NCI-H524 (cell line): ENCODE results near the gene SHISA3.
A peak's percentile ranks its signal among the peaks of the same experiment; 100 is the strongest.
"Not testable (repeated sequence)": the region's sequence is repeated elsewhere in the genome, so short reads cannot be mapped to it uniquely, and the experiment has no call there.

Experiments used
- DNase-seq, 2 experiments: peaks; one replicate each; lab custom pipeline; 2025; lab: John Stamatoyannopoulos, UW

The SHISA3 gene

DNA sequence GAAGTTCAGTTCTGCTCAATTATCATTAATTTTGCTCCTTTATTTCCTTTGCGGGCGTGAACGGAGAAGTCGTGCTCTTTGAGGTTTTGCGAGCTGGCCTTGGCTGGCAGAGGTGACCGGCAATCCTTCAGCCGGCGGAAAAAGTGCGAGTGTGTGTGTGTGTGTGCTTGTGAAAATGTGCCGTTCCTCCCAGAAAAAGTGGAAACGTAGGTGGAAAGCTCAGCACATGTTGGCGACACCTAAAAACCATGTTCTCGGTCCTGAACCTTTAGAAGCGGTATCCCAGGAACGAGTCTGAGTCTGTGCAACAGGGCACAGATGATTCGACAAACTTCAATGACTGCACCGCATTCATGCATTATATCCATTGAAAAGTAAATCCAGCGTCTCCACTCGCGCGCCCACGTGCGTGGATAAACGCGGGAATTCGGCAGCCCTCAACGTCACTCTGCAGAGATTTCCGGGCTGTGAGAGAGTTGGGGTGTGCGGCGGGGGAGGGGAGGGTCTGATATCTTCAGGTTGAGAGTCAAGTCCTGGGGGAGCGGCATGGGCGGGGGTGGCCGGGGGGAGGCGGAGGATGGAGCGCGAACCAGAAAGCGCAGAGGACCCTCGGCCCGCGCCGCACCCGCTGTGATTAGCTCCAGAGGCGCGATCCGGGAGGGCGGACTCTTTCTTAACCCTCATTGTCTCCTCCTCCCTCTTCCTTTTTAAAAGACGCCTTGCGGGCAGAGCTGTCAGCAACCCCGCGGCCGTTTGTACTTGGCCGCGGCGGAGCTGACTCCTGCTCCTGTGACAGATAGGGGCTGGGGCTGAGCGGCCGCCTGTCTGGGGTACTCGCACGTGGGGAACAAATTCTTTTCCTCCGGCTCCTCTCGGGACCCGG is at the start of gene SHISA3:
Gene SHISA3, plus strand, starts transcription at position 737 of the 883 bp plus-strand sequence. CDS start 569 bp downstream, outside the sequence.
- DNase-seq, result peak; percentile 30 to 51

- no peak for DNase-seq
These were observed 49.0 kb upstream of the SHISA3 start for GRCh38 chr4:42348247-42348646.

- no peak for DNase-seq
These were observed 48.6 kb upstream of the SHISA3 start for GRCh38 chr4:42348692-42349091.

- no peak for DNase-seq
These were observed 46.6 kb upstream of the SHISA3 start for GRCh38 chr4:42350611-42351182.

DNA sequence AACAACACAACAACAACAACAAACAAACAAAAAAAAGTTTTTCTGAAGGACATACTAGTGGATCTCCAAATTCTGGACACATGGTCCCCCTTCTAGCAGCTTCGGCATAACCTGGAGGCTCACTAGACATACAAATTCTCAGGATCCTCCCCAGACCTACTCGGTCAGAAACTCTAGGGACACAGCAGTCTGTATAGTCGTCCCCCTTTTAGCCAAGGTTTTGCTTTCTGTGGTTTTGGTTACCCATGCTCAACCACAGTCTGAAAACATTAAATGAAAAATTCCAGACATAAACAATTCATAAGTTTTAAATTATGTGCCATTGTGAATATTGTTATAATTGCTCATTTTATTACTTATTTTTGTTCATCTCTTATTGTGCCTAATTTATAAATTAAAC is 45.2 kb upstream of the SHISA3 start:
- no peak for DNase-seq

- DNase-seq, result no peak
These were observed 40.0 kb upstream of the SHISA3 start for GRCh38 chr4:42357325-42357724.

DNA sequence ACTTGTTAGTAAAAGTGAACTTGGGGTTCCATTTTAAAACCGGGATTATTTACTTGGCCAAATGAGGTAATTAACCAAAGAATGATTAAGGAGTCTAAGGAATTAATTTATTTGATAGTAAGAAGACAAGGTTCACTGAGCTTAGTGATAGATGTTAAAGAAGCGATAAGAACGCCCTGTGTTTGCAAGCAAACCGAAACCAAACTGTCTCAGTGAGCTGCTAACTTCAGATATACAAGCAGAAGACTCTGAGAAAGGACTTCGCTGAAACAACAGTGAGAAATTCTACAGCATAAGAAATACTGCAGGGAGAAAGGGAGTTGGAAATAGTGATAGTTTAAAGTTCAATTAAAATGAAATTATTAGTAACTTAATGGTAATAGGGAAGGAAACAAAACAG is 37.6 kb upstream of the SHISA3 start:
- DNase-seq, result no peak

DNA sequence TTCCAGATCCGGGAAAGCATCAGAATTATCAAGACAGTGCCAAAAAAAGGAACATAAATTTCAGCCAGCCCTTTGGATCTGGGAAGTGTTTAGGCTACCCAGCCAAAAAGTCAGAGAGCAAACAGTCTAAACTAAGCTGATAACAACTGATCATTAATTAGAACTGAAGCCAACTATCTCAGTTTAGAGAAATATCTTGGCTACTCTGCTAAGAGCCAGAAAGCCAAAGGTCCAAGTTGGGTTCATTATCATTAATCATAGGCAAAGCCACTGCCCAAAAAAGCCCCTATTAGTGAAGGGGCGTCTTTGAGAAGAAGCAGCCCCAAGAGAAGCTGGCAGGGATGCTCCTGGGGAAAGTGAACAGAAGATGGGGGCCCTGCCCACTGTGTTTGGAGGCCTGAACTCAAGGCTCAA is 37.0 kb upstream of the SHISA3 start:
- no peak for DNase-seq

- DNase-seq, result no peak
These were observed 35.8 kb upstream of the SHISA3 start for GRCh38 chr4:42361456-42361855.

- DNase-seq, result no peak
These were observed 34.7 kb upstream of the SHISA3 start for GRCh38 chr4:42362591-42362990.

DNA sequence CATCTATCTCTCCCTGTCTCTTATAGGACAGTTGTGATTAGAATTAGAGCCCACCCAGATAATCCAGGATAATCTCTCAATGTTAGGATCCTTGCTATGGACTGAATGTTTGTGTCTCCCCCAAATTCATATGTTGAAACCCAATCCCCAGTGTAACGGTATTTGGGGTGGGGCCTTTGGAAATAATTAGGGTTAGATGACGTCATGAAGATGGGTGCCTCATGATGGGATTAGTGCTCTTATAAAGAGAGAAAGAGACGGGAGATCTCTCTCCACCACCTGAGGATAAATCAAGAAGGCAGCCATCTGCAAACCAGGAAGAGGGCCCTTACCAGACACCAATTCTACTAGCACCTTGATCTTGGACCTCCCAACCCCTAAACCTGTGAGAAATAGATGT is 33.7 kb upstream of the SHISA3 start:
- DNase-seq, result no peak

GRCh38 chr4:42364266-42365053 is 32.8 kb upstream of the SHISA3 start:
- DNase-seq, result no peak

- DNase-seq, result no peak
These were observed 30.3 kb upstream of the SHISA3 start for GRCh38 chr4:42366959-42367358.

DNA sequence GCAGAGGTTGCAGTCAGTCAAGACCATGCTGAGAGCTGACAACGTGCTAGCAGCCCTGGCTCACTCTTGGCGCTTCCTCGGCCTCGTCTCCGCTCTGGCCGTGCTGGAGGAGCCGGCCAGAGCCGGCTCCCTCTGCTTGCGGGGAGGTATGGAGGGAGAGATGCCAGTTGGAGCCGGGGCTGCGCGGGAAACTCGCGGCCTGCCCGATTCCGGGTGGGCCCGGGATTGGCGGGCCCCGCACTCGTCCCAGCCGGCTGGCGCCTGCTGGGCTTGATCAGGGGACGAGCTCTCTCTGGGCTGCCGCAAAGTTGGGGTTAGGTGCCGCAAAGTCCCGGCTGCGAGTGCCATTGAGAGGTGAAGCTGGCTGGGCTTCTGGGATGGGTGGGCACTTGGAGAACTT is 27.8 kb upstream of the SHISA3 start:
- no peak for DNase-seq

DNA sequence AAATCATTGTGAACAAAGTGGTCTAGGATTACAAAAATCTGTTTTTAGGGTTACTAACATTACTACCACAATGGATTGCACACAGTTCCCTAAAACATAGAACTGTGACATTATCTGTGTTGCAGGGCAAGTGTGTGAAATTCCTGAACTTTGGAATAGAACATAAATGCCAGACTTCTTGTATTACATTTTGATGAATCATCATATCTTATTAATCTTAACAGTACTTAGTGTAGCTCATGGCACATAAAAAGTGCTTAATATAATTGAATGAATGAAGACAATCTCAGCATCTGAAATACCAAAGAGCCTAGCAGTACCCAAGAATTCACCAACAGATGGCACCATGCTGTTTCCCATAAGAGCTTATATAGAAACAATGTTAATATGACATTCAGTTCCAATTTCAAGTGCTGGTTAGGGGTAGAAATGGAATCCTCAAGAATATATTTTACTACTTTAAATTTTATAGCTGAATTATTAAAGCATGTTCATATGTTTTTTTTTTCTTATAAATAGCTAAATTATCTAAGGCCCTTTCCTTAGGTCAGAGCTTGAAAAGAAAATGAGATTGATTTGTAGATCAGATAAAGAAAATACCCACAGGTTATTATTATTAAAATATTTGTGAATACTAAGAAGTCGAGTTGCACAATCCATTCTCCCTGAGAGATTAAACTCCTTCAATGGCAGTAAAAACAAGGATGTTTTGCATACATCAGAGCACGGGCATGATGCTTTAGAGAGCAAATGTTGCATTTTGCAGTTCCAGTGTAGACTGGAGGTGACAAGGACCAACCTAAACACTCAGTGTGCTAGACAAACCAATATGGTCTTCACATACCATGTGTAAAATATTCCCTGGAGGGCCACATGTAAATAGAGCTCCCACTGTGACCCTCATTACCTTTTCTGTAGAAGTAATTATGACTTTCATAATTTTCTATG is 25.7 kb upstream of the SHISA3 start:
- DNase-seq, result peak in 1 of 2 experiments; percentile 62

DNA sequence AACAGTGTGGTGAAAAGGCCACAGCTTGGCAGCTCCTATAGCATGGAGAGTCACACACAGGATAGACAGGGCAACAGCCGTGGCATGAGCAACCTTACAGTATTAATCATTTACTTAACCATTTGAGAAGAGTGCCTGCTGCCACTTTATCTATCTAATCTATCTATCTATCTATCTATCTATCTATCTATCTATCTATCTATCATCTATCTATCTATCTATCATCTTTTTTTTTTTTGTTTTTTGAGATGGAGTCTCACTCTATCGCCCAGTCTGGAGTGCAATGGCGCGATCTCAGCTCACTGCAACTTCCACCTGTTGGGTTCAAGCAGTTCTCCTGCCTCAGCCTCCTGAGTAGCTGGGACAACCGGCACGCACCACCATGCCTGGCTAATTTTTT is 25.0 kb upstream of the SHISA3 start:
- not testable (repeated sequence) for DNase-seq

GRCh38 chr4:42377497-42377896 is 19.8 kb upstream of the SHISA3 start:
- DNase-seq, result no peak

GRCh38 chr4:42381666-42382065 is 15.6 kb upstream of the SHISA3 start:
- no peak for DNase-seq

DNA sequence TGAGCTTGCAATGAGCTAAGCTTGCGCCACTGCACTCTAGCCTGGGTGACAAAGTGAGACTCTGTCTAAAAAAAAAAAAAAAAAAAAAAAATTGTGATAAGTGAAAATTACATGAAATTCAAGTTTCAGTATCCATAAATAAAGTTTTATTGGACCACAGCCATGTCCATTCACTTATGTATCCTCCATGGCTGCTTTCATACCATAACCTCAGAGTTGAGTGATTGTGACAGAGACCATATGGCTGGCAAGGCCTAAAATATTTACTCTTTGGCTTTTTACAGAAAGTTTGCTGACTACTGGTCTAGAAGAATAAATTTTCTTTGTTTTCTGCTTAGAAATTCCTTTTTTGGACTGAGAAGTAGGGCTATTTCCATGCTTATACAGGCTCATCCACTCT is 11.8 kb upstream of the SHISA3 start:
- DNase-seq, result no peak

DNA sequence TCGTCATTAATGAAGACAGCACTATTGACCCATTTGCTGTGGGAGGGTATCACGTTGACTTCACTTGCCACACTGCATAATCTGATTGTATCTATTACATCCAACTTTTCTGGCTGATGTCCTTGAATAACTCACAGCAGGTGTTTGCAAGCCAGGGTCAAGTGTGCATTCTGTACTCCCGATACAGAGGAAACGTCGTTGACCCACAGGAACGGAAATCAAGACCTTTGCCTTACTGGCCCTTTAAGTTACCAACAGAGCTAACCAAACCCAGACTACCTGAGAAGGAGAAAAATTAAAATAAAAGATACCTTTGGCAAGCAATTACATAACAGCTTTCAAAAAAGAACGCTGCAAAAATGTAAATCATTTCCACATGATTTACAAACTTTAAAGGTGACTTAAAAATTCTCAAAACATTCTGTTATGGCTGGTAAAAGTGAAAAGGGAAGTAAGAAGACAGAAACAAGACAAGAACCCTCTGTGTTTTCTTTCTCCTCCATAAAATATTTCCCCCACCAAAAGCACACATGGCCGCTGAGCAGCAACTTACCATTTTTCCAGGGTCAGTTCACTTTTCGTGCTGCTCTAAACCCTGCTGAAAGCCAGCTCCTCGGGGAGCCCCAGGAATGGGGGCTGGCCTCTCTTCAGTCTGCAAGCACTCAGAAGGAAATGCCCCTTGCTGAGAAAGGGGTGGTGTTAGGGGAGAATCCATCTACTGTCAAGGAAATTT is 6.5 kb upstream of the SHISA3 start:
- no peak for DNase-seq

DNA sequence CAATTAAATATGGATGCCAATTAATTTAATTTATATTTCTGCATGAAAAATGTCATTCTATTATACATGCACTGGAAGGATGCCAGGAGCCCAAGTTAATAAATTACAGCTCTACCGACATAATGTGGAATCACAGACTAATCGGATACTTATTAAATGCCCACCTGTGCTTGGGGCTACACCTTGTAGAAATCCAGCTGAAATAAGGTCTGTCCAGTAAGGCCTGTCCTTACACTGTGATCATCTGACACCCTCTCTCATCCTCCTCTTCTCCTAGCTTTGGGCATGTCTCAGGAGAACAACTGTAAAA is 6.0 kb upstream of the SHISA3 start:
- DNase-seq, result no peak
